GM19372 (cell line): ENCODE data around the gene PLA2G4D.

Experiments
- ATAC-seq: cut with Tn5 transposase; IDR thresholded peaks from one replicate; pipeline ENCODE4 v1.9.1; 2021; ENCODE audit warnings: mild to moderate bottlenecking, low read depth, moderate library complexity; ENCODE audit not compliant: unreplicated experiment

The PLA2G4D gene

DNA sequence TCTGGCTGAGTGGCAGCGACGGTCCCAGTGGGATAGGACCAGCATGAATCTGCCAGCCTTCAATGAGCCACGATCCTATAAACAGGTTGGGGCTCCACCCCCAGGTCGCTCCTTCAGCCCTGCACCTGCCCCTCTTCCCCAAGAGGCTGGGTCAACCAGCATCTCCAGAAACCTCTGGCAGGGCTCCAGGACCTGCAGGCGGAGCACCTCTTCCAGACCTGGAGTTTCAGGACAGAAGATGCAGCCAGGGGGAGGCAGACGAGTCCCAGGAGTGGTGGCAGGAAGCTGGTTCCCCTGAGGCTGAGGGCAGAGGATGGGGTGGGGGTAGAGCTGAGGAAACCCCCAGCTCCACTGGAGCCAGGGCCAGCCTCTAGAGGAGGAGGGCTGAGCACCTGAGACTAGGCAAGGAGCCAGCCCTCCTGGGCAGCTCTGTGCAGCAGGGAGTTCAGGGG is at the start of gene PLA2G4D:
PLA2G4D (minus strand) TSS at position 51 of the 452 bp plus-strand sequence. CDS start 103 bp downstream, outside the sequence.
- no peak for ATAC-seq

- ATAC-seq, result no peak
These were observed 49.0 kb upstream of the PLA2G4D start for GRCh38 chr15:42143356-42143755.

GRCh38 chr15:42141795-42142667 is 47.7 kb upstream of the PLA2G4D start:
- ATAC-seq, result no peak

GRCh38 chr15:42141246-42141645 is 46.9 kb upstream of the PLA2G4D start:
- ATAC-seq, result no peak

DNA sequence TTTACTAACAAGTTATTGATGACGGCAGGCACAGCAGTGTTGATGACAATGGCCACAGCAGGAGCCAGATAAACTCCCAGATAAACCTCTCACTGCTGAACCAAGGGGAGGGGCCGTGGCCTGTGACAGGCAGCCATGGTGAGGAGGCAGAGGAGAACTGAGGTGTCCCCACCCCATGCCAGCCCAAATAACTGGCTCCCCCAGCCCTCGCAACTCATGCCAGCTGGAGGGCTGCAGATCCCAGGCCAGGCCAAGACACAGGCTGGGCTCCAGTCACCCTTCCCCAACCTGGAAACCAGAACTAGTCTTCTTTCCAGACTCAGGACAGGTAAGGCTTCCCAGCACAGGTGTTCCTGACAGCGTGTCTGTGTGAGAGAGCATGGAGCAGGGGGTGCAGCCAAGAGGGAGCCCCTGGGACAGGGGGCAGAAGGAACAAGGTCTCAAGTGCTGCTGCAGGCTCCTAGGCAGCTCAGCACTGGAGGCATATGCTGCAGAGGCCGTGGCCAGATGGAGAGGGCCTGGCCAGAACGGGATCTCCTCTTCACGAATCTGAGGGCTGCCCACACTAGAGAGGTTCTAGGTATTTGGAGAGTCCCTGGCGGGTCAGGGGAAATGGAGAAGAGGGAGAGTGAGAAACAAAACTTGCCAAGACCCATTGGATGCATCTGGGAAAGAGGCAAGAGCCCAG is 46.2 kb upstream of the PLA2G4D start:
- no peak for ATAC-seq

GRCh38 chr15:42139596-42139995 is 45.2 kb upstream of the PLA2G4D start:
- no peak for ATAC-seq

DNA sequence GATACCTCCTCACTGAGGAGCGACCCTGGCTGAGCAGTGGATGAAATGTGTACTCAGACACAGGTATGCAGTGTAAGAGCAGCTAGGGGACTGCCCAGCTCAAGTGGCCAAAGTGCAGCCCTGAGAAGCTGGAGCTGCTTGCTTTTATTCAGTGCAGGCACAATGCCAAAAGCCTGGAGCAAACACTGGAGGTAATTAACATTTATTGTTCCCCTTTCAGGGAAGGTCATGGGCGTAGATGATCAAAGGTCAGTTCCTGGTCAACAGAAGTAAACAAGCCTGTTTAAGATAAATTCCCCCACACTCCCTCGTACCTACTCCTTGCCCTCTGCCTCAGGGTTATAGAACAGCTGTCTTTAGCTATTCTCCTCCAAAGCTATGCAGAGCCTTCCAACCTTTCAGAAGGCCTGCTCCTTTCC is 44.6 kb upstream of the PLA2G4D start:
- ATAC-seq, result no peak

DNA sequence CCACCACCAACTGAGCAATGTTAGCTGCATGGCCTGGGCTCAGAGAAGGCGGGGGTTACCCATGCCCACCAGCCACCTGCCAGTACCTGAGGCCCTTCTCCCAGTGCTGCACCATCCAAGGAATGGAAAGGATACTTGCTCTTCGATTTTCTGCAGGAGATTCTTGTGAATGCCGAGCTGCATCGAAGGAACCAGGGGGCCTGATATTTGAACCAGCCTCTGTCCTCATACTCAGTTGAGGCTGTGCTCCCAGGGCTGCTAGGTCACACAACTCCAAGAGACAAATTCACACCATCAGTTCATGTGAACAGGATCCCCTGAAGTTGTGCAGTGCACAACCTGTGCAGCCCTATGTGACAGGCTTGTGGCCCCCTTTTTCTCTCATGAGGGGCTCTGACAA is 44.0 kb upstream of the PLA2G4D start:
- ATAC-seq, result no peak

DNA sequence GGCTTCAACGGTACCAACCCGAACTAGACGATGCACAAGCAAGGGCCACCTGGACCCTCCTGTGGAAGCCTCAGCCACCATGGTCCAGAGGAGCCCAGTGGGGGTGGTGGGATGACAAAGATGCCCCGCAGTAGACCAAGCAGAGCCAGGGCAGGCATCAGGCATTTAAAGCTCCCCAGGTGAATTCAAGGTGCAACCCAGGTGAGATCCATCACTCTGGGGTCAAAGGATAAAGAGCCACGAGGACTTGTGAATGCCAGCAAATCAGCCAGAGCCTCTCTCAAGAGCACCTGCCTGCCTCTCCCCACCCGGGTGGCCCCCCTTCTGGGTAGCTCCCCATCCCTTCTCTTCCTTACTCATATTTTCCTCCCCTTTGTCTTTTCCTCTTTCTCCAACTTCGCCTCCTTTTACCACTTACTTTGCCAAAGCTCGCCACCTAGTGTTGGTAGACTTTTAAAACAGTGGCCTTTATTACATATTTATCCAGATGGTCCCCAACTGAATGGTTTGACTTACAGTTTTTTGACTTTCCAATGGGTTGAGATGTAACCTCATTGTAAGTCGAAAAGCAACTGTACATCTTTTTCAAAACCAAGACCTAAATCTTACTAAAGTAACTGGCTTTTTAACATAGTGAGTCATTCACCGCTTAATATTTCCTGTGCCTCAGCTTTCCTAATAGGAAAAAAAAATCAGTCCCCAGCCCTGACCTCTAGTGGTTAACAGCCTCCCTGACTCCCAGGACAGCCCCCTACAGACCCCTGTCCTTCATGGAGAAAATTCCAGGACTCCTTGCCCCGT is 43.3 kb upstream of the PLA2G4D start:
- no peak for ATAC-seq

GRCh38 chr15:42136513-42136912 is 42.2 kb upstream of the PLA2G4D start:
- no peak for ATAC-seq

- ATAC-seq, result no peak
These were observed 41.0 kb upstream of the PLA2G4D start for GRCh38 chr15:42135351-42135750.

- no peak for ATAC-seq
These were observed 40.4 kb upstream of the PLA2G4D start for GRCh38 chr15:42134617-42135245.

GRCh38 chr15:42133886-42134502 is 39.6 kb upstream of the PLA2G4D start:
- no peak for ATAC-seq

- no peak for ATAC-seq
These were observed 39.0 kb upstream of the PLA2G4D start for GRCh38 chr15:42133356-42133755.

DNA sequence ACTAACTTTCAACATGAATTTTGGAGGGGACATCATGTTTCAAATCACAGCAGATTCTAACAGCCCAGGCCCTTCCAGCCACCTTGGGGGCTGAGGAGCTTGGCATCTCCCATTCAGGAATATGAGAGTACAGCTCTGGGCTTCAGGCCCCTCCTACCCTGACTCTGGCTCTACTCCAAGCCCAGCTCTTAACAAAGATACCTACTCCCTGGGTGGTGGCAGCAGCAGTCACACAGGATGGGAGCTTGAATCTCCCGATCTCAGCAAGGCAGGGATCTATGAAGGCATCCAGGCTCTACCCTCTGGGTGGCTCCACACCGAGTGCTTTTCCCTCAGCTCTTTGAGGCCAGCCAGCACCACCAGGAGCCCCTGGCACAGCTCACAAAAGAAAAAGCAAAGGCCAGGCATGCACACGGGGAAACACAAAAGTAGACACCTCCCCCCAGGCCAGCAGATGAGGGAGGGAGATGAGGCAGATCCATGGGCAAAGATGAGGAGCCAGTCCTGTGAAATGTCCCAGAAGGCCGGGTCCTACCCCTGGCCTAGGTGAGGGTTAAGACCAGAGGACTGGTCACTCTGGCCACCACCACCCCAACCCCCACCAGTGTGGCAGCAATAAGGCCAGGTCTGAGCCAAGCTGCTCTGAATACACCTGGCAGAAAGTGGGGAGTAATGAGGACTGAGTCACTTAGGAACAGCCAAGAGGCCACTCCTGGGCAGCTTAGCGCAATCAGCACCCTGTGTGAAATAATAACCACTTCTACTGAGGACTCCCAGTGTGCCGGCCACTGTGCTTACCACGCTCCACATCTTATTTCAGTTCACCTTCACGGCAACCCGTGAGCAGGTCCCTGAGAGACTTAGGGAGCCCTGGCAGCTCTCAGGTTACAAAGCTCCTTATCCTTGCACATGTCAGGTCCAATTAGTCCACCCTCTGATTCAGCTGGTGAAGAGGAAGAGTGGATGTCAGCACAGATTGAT is 37.8 kb upstream of the PLA2G4D start:
- no peak for ATAC-seq

- ATAC-seq, result no peak
These were observed 36.6 kb upstream of the PLA2G4D start for GRCh38 chr15:42131006-42131405.

DNA sequence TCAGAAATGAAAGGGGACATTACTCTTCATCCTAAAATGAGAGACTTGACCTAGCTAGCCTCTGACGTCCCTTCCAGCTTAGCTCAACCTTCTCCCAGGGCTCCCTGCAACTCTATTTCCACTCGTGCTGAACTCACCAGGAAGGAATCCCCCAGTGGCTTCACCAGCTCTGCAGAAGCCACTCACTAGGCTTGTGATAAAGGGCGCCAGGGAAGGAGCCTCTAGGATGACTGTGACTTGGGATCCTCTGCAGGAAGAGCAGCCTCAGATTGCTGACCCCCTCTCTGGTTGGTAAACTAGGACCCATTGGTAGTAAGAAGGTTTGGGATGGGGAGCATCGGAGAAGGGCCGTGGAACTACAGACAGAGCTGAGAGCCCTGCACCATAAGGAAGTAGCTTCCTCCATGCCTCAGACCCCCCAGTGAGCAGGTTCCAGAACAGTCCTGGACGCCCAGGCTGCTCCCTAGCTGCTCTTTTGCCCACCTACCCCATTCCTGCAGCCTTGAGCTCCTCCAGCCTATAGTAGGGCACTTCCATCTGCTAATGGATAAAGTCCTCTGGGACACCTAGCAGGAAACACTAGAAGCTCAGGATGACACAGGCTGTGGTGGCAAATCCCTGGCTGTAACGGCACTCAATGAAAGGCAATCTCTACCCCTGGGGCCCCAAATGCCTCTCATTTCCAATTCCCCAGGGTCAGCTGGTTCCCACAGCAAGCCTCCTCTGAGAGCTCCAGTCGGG is 36.1 kb upstream of the PLA2G4D start:
- no peak for ATAC-seq

GRCh38 chr15:42129364-42129763 is 35.0 kb upstream of the PLA2G4D start:
- no peak for ATAC-seq
